HEK293T (cell line): ENCODE data around the gene GBP4.

Experiments used
- FOXA1 ChIP-seq: fragments of 450-650 bp; IDR thresholded peaks from 2 replicates; pipeline ENCODE4 v1.6.1; 2016; ENCODE audit warnings: mild to moderate bottlenecking
- FOXK2 ChIP-seq: fragments of 450-650 bp; IDR thresholded peaks from 2 replicates; pipeline ENCODE4 v1.6.1; 2016; ENCODE audit warnings: mild to moderate bottlenecking
- FOXM1 ChIP-seq: fragments of 450-650 bp; IDR thresholded peaks from 2 replicates; pipeline ENCODE4 v1.6.1; 2017; ENCODE audit warnings: mild to moderate bottlenecking, borderline replicate concordance
- SP1 ChIP-seq: fragments of 450-650 bp; IDR thresholded peaks from 2 replicates; pipeline ENCODE4 v1.6.1; 2017
- SUZ12 ChIP-seq: fragments of 450-650 bp; IDR thresholded peaks from 2 replicates; pipeline ENCODE4 v1.6.1; 2016; ENCODE audit warnings: mild to moderate bottlenecking
- TARDBP ChIP-seq: fragments of 450-650 bp; IDR thresholded peaks from 2 replicates; pipeline ENCODE4 v1.6.1; 2016

DNA sequence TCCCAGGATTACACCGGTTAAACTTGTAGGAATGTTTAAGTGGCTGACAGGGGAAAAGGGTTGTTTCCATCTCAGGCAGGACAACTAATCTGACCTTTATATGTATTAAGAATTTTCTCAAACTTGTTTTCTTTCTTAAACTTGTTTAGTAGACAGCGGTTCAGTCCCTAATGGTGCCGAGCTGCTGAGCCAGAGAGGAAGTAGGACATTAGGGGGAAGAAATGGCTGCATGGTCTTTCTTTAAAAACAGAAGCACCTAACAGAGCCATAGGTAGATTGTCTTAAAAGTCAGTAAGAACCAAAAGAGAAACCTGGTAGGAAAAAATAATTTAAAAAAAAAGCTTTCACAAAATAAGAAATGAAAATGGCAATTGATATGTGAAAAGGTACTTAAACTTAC lies 3.3 kb downstream of the GBP4 start:
- TF ChIP-seq FOXA1 (no peak), SUZ12 (no peak), SP1 (no peak), TARDBP (no peak), FOXK2 (no peak), FOXM1 (no peak)
